A673 (cell line): Measurements from ENCODE around the gene RIT1.

Source experiments
- CTCF ChIP-seq: fragments of 300-800, 200-600 bp; sonication (generic); conservative IDR thresholded peaks from 2 replicates; pipeline ENCODE4 v1.5.1; 2017; ENCODE audit warnings: low read depth, mild to moderate bottlenecking, antibody characterized with exemption, low read length, moderate library complexity, mixed read lengths
- EZH2 ChIP-seq: fragments of 200-600 bp; sonication (generic); IDR thresholded peaks from 2 replicates; pipeline ENCODE4 v1.6.1; 2017; ENCODE audit warnings: borderline replicate concordance, low read depth, mild to moderate bottlenecking, mixed read lengths, antibody characterized with exemption, low read length; ENCODE audit not compliant: poor library complexity, severe bottlenecking

GRCh38 chr1:155925506-155925905 lies 14.4 kb upstream of the RIT1 start:
- TF ChIP-seq CTCF = no peak
- TF ChIP-seq EZH2 = no peak
